ENCODE data around the gene SIRT5.

Gene SIRT5

GRCh38 chr6:13574571-13575376 is at the start of gene SIRT5:
Gene SIRT5, plus strand, starts transcription at chr6:13574601. Its CDS starts 9,510 bp downstream, at chr6:13584111.
- DNase-seq (ENCODE audit: low read depth, low spot score), result peak; percentile 43

- DNase-seq (ENCODE audit: low read depth, low spot score), result no peak
Observed at GRCh38 chr6:13524801-13525508, 49.4 kb upstream of the SIRT5 start.

- no peak for DNase-seq (ENCODE audit: low read depth, low spot score)
Observed at GRCh38 chr6:13526357-13526726, 48.1 kb upstream of the SIRT5 start.

- DNase-seq (ENCODE audit: low read depth, low spot score), result no peak
Observed at GRCh38 chr6:13526727-13527670, 47.4 kb upstream of the SIRT5 start.

DNA sequence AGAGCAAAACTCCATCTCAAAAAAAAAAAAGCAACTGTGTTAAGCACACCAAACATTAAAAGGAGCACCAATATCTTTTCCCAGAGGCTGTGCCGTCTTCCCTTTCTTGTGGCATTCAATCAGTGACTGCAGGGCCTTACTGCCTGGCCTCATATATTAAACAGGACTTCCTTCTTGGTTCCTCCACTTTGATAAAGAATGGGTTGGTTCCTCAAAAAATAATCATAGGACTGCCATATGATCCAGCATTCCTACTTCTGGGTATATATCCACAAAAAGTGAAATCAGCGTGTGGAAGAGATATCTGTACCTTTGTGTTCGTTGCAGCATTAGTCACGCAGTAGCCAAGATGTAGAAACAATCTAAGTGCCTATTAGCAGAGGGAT is 46.7 kb upstream of the SIRT5 start:
- no peak for DNase-seq (ENCODE audit: low read depth, low spot score)

GRCh38 chr6:13528232-13528631 is 46.2 kb upstream of the SIRT5 start:
- no peak for DNase-seq (ENCODE audit: low read depth, low spot score)

DNA sequence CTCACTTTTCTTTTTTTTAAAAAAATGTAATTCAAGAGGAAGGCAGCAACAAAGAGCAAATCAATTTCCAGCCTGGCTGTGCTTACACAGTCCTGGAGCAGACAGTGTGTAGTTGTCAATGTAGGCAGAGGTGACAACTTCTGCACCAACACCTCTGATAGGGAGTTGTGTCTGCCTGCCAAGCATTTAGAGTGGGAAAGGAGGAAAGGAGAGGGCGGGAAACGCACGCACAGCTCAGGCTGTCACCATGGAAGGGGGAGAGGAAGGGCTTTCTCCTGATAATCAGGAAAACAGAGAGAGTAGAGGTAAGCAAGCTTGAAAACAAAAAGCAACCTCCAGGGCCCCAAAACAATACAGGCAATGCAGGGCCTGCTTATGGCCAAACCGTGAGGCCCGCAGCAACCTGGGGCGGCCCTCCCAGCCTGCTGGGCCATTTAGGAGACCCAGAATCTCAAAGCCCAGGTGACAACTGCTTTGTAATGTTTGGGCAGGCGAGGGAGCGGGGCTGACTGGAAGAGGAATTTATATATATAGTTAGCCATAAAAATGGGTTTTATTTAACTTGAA is 45.5 kb upstream of the SIRT5 start:
- no peak for DNase-seq (ENCODE audit: low read depth, low spot score)

- DNase-seq (ENCODE audit: low read depth, low spot score), result no peak
Observed at GRCh38 chr6:13531956-13532355, 42.4 kb upstream of the SIRT5 start.

DNA sequence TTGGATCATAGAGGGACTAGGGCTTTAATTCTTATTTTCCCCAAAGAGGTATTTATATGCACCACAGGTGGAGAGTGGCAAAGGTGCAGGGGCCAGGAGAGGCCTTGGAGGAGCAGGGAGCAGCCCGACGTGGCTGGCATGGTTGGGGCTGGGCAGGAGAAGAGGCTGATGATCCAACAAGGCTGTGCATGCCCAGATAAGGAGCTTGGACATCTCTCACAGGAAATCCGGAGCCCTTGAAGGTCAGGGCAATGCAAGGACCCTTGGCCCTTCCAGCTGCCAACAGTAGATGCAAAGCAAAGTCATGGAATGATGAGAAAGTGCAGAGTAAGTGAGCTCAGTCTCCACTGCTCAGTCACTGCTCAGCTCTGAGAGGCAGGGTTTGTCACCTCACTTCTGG is 39.9 kb upstream of the SIRT5 start:
- no peak for DNase-seq (ENCODE audit: low read depth, low spot score)

DNA sequence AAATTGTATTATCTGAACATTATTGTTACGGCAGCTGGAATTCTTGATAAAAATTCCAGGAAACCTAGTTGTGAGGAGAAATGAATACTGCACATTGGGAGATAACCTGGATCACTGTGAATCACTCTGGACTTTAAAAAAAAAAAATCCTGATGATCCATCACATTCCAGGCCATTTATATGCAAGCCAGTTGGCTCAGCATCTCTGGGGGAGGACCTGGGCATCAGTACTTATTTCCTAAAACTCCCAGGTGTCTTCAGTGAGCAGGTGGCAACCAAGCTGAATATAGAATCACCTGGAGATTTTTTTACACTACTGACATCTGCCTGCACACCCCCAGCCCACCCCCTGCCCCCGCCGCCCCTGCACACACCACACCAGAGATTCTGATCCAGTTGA is 39.1 kb upstream of the SIRT5 start:
- DNase-seq (ENCODE audit: low read depth, low spot score), result no peak

- DNase-seq (ENCODE audit: low read depth, low spot score), result no peak
Observed at GRCh38 chr6:13536796-13537526, 37.4 kb upstream of the SIRT5 start.

GRCh38 chr6:13537527-13537897 is 36.9 kb upstream of the SIRT5 start:
- no peak for DNase-seq (ENCODE audit: low read depth, low spot score)

DNA sequence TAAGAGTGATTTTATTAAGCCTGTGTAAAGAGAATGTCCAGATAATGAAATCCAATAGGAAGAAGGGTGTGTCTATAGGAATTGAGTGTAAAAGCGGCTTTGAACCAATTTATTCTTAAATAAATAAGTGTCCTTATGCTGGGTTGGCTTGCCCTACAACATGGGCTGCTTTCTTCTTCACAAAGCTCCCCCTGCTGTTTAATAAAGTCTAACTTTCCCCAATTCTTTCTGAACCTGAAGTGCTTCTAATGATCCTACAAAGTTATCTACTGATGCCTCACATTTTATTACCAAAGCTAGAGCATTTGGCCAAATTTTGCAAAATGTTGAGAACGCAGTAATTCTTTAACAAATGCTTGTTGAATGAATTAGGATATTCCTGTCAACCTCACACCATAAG is 36.3 kb upstream of the SIRT5 start:
- DNase-seq (ENCODE audit: low read depth, low spot score), result no peak

DNA sequence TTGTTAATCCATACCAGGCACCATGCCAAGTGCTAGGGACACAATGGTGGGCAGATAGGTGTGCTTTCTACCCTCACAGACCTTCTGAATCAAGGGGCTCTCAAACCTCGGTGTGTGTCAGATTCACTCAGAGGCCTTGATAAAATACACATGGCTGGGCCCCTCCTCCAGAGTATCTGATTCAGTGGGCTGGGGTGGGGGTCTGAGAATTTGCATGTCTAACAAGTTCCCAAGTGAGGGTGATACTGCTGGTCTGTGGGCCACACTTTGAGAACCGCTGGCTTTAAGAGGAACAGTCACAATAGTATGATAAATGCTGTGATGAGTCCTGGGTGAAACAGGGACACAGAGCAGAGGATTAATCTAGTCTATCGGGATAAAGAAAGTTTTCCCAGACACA is 35.8 kb upstream of the SIRT5 start:
- no peak for DNase-seq (ENCODE audit: low read depth, low spot score)

DNA sequence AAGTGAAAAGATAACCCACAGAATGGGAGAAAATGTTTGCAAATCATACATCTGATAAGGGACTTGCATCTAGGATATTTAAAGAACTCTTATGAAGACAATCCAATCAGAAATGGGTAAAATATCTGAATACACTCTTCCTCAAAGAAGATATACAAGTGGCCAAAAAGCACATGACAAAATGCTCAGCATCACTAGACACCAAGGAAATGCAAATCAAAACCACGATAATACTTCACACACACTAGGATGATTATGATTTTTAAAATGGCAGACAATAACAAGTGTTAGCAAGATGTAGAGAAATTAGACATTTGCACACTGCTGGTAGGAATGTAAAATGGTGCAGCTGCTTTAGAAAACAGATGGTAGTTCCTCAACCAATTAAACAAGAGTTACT is 34.8 kb upstream of the SIRT5 start:
- no peak for DNase-seq (ENCODE audit: low read depth, low spot score)

- DNase-seq (ENCODE audit: low read depth, low spot score), result no peak
Observed at GRCh38 chr6:13541496-13541895, 32.9 kb upstream of the SIRT5 start.

- no peak for DNase-seq (ENCODE audit: low read depth, low spot score)
Observed at GRCh38 chr6:13544454-13545186, 29.8 kb upstream of the SIRT5 start.

DNA sequence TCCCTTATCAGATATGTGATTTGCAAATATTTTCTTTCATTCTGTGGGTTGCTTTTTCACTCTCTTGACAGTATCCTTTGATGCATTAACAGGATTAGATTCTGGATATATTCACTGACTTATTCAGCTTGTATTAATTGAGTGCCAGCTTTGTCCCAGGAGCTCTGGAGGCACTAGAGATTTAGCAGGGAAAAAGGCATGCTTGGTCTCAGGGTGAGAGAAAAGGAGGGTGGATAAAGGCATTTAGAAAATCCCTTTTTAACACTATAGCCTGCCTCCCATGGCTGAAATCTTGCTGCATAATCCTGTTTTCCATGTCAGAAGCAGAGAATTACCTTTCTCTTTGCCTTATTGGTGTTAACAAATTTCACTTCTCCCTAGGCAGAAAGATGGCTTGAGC is 28.5 kb upstream of the SIRT5 start:
- DNase-seq (ENCODE audit: low read depth, low spot score), result no peak

DNA sequence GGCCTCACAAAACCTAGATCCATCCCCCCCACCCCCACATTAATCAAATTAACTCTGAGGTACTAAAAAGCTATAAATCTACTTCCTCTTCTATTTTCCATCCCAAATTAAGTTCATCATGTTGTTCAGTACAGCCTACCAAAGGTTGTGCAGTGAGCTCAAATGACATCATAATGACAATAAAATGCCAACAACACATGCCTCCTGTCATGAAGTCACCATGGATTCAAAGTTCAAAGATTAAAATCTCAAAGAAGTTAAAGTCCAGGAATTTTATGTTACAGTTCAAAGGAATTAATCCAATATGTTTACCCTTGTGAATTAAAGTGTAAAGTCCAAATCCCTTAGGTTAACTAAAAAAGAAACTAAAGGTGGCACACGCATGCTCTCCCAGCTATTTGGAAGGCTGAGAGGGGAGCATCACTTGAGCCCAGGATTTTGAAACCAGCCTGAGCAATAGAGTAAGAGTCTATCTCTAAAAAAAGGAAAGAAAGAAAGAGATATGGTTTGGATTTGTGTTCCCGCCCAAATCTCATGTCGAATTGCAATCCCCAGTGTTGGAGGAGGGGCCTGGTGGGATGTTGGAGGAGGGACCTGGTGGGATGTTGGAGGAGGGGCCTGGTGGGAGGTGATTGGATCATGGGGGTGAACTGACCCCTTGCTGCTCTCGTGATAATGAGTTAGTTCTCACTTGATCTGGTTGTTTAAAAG is 25.7 kb upstream of the SIRT5 start:
- DNase-seq (ENCODE audit: low read depth, low spot score), result no peak

GRCh38 chr6:13550656-13551055 is 23.7 kb upstream of the SIRT5 start:
- DNase-seq (ENCODE audit: low read depth, low spot score), result no peak
